RWPE1 (cell line): ENCODE measurements around the gene NANOS2.

Source experiments
- CTCF ChIA-PET: fragments of 350-600 bp; sonication (Branson Sonifier 250); formaldehyde crosslinking; extraction: SDS; loops from one replicate; lab custom pipeline; 2021; lab: Yijun Ruan, JAX
- POLR2A ChIA-PET: fragments of 400-600 bp; formaldehyde crosslinking; extraction: SDS; loops from one replicate; lab custom pipeline; 2020; ENCODE audit warnings: antibody characterized with exemption; ENCODE audit not compliant: low non-redundant PET; lab: Yijun Ruan, JAX
- DNase-seq: peaks from one replicate; pipeline ENCODE4 v3.0.0; 2012; ENCODE audit warnings: low spot score
- H3K27ac ChIP-seq: fragments of 450-650 bp; 2 replicates; pipeline ENCODE4 v1.5.1; 2017
- TF ChIP-seq, protein P1 (sequence below): fragments of 450-650 bp; conservative IDR thresholded peaks from 2 replicates; pipeline ENCODE4 v1.5.1; 2017; ENCODE audit warnings: low read depth, mild to moderate bottlenecking

Gene NANOS2

DNA sequence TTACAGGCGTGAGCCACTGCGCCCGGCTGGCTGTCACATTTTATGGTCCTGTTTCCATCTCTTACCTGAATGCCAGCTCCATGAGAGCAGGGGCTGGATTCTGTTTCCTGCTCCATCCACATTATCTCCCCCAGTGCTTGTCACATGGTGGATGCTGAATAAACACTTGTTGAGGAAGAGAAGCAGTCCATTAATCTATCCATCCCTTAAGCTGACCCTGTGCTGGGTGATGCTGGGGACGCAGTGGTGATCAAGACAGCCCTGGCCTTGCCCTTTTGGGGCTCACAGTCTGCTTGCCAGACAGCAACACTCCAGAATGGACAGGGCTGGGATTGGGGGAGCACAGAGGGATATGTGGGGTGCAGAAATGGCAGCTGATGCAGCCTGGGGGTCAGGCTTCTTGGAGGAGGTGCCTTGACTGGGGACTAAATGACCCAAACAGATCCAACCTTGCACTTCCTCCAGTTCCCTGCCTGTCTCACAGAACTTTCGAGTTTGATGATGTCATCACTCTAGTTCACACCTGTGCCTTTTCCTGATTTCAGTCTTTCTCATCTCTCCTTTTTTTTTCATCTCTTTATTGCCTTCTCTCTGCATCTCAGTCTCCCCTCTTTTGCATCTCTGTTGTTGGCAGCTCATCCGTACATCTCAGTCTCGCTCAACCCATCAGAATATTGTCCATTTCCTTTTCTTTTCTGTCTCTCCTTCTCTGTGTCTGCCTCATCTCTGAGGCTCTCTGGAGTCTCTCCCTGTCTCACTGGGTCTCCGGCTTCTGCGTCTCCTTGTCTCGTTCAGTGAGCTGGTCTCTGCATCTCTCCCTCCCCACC is 33.3 kb downstream of the NANOS2 start:
- no peak for DNase-seq
- H3K27ac ChIP-seq: no peak overlapping the region
- ChIA-PET POLR2A (interaction anchor here (0.9 kb wide), 1 partner anchor 114 kb away, joined by 4 read pairs; no protein-coding TSS in a partner anchor), CTCF (interaction anchor here (0.5 to 1.3 kb wide), 3 partner anchors 18 to 281 kb away, joined by 3 to 4 read pairs (median 4); no protein-coding TSS in a partner anchor)
- TF ChIP-seq, protein P1, sequence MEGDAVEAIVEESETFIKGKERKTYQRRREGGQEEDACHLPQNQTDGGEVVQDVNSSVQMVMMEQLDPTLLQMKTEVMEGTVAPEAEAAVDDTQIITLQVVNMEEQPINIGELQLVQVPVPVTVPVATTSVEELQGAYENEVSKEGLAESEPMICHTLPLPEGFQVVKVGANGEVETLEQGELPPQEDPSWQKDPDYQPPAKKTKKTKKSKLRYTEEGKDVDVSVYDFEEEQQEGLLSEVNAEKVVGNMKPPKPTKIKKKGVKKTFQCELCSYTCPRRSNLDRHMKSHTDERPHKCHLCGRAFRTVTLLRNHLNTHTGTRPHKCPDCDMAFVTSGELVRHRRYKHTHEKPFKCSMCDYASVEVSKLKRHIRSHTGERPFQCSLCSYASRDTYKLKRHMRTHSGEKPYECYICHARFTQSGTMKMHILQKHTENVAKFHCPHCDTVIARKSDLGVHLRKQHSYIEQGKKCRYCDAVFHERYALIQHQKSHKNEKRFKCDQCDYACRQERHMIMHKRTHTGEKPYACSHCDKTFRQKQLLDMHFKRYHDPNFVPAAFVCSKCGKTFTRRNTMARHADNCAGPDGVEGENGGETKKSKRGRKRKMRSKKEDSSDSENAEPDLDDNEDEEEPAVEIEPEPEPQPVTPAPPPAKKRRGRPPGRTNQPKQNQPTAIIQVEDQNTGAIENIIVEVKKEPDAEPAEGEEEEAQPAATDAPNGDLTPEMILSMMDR: no peak

DNA sequence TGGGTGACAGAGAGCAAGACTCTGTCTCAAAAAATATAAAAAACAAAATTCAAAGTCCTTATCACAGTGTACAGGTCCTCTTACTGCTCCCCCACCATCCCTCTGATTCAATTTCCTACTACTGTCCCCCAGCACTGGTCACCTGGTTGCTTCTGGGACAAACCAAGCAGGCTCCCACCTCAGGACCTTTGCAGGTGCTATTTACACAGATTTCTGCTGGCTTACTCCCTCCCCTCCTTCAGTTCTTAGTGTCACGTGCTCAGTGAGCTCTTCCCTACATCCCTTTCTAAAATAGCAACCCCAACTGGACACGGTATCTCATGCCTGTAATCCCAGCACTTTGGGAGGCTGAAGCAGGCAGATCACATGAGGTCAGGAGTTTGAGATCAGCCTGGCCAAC is 34.6 kb downstream of the NANOS2 start:
- no peak overlapping the region for H3K27ac ChIP-seq
- TF ChIP-seq, protein P1: no peak
- CTCF ChIA-PET: interaction anchor here (0.6 to 1.3 kb wide), 2 partner anchors 9 to 17 kb away, joined by 4 read pairs; no protein-coding TSS in a partner anchor
- DNase-seq: no peak
- POLR2A ChIA-PET: no interaction called here

DNA sequence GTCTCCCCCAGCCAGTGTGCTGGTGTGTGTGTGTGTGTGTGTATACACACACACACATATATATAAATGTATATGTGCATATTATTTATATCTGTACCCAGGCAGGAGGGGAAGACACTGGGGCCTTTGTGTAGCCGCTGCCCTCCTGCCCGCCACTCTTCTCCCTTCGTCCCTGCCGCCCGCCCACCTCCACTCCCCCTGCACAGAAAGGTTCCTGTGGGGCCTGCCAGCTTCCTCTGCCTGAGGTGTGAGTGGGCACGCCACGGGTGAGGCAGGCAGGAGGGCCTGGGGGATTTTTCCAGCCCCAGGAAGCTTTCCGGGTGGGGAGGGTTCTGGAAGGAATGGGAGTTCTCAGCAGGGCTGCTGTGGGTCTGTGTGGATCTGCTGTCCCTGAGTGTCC is 35.5 kb downstream of the NANOS2 start:
- TF ChIP-seq, protein P1: no peak
- POLR2A ChIA-PET: interaction anchor here (0.6 kb wide), 1 partner anchor 683 kb away, joined by 4 read pairs; no protein-coding TSS in a partner anchor
- DNase-seq: no peak
- no peak overlapping the region for H3K27ac ChIP-seq
- CTCF ChIA-PET: no interaction called here

DNA sequence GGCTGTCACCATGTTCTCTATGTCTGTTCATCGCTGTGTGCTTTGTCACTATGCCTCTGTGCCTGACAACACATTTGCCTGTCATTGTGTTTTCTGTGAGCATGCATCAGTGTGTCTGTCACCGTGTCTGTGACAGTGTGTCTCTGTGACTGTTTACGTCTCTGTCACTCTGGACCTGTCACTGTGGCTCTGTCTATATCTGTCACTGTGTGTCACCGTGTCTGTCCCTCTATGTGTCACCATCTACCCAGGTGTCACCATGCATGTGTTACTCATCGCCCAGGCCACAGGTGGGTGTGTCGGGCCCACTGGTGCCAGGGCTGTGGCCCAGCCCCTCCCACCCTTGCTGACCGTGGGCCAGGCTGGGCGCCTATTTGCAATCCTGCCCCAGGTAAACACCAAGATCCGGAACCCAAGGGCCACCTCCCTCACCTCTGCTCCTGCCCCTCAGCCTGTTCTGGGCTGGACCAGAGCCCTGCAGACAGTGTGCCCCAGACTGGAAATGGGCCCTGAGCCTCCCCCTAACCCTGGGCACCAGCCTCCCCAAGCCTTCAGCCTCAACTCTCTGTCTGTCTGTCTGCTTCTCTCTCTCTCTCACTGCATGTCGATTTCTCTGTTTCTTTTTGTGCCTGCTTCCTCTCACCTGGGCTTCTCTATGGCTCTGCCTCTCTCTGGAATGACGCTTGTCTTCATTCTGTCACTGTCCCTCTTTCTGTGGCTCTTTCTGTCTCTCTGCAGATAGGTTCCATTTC is 36.4 kb downstream of the NANOS2 start:
- ChIA-PET CTCF (no interaction called here), POLR2A (no interaction called here)
- no peak overlapping the region for H3K27ac ChIP-seq
- DNase-seq: no peak
- TF ChIP-seq, protein P1: no peak

DNA sequence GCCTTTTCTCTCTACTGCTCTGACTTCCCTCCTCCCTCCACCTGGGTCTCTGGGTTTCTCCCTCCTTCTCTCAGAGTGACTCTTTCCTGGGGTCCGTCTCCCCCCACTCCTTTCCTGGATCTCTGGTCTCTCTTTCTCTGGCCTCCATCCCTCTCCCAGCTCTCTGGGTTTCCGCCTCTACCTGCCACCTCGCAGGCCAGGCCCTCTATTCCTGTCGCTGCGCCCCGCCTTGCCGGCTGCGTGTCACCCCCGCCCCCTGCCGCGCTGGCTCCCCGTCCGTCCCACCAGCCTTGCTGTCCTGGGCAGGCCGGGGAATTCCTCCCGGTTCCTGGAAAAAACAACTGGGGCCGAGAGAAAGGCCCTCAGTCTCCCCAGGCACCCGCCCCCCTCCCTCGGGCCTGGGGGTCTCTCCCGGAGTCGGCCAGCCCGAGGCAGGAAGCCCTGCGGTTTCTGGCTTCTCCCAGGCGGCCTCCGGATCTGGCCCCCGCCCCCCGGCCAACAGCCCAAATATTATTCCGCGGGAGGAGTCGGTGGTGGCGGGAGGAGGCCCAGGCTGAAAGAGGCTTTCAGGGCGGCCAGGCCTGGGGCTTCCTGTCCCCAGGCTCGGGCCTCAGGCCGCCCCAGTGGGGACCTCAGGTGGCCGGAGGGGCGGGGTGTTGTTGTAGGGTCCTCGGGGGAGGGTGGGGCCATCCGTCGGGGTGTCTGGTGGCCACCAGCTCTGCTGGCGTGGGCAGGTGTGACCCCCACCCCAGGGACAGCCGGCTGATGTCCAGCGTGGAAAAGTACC is 38.0 kb downstream of the NANOS2 start:
- TF ChIP-seq, protein P1: no peak
- no peak overlapping the region for H3K27ac ChIP-seq
- POLR2A ChIA-PET: interaction anchor here (0.7 kb wide), 1 partner anchor 132 kb away, joined by 4 read pairs; no protein-coding TSS in a partner anchor
- DNase-seq: no peak
- CTCF ChIA-PET: no interaction called here

DNA sequence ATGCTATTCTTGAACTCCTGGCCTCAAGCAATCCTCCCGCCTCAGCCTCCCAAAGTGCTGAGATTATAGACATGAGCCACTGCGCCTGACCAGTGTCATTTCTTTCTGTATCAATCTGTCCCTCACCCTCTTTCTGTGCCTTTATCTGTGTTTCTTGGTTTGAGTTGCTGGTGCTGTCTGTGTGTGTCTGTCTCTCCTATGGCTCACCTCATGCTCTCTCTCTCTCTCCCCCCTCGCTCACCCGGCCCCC is 38.5 kb downstream of the NANOS2 start:
- no peak for DNase-seq
- TF ChIP-seq, protein P1: no peak
- ChIA-PET CTCF (no interaction called here), POLR2A (interaction anchor here (0.7 kb wide), 1 partner anchor 131 kb away, joined by 4 read pairs; no protein-coding TSS in a partner anchor)
- no peak overlapping the region for H3K27ac ChIP-seq
